A204.1 (cell line): Measurements from ENCODE around the gene GPX3.

Source experiments
- FAIRE-seq: peaks from 2 replicates; lab custom pipeline; 2012; peaks lifted over from hg19 to GRCh38; lab: Jason Lieb, UNC

GPX3 gene

GRCh38 chr5:151034422-151035379, 14.3 kb downstream of the GPX3 start:
- FAIRE-seq, result no peak

GRCh38 chr5:151036556-151036955, 16.2 kb downstream of the GPX3 start:
- no peak for FAIRE-seq

GRCh38 chr5:151037561-151038411, 17.4 kb downstream of the GPX3 start:
- FAIRE-seq, result no peak

GRCh38 chr5:151038412-151038745, 18.0 kb downstream of the GPX3 start:
- FAIRE-seq, result no peak

GRCh38 chr5:151038801-151039238, 18.4 kb downstream of the GPX3 start:
- no peak for FAIRE-seq

GRCh38 chr5:151039665-151040064, 19.3 kb downstream of the GPX3 start:
- no peak for FAIRE-seq

- FAIRE-seq, result no peak
These were observed 19.9 kb downstream of the GPX3 start for GRCh38 chr5:151040211-151040747.

GRCh38 chr5:151041577-151042268, 21.3 kb downstream of the GPX3 start:
- FAIRE-seq, result no peak

- FAIRE-seq, result no peak
These were observed 22.2 kb downstream of the GPX3 start for GRCh38 chr5:151042453-151043093.

- FAIRE-seq, result no peak
These were observed 27.5 kb downstream of the GPX3 start for GRCh38 chr5:151047814-151048425.

GRCh38 chr5:151048526-151048925, 28.1 kb downstream of the GPX3 start:
- FAIRE-seq, result no peak

- no peak for FAIRE-seq
These were observed 30.9 kb downstream of the GPX3 start for GRCh38 chr5:151051066-151051930.

- FAIRE-seq, result no peak
These were observed 31.7 kb downstream of the GPX3 start for GRCh38 chr5:151051931-151052608.

GRCh38 chr5:151052836-151053235, 32.4 kb downstream of the GPX3 start:
- no peak for FAIRE-seq

- no peak for FAIRE-seq
These were observed 33.5 kb downstream of the GPX3 start for GRCh38 chr5:151053796-151054462.

GRCh38 chr5:151054709-151055108, 34.3 kb downstream of the GPX3 start:
- no peak for FAIRE-seq

- FAIRE-seq, result no peak
These were observed 34.9 kb downstream of the GPX3 start for GRCh38 chr5:151055336-151055735.

GRCh38 chr5:151056379-151057325, 36.3 kb downstream of the GPX3 start:
- FAIRE-seq, result no peak
